ENCODE results near the gene MACF1.

- TF ChIP-seq CTCF (IDR thresholded peaks at IDR 0.05), result no peak
- TF ChIP-seq EZH2 (IDR thresholded peaks at IDR 0.05; ENCODE audit: borderline replicate concordance, insufficient read depth, low read depth, low read length, poor library complexity, severe bottlenecking), result no peak
Observed at GRCh38 chr1:39509360-39510009, 305.0 kb downstream of the MACF1 start.
